Neural progenitor cell (in vitro differentiated cells): Measurements from ENCODE around the gene BCL2L14.

Source experiments
- EZH2 ChIP-seq: fragments of 200-600 bp; sonication (generic); IDR thresholded peaks from 2 replicates; pipeline ENCODE4 v1.6.1; 2017; ENCODE audit warnings: antibody characterized with exemption, mild to moderate bottlenecking, moderate library complexity
- EZH2phosphoT487 ChIP-seq: fragments of 200-600 bp; sonication (generic); IDR thresholded peaks from 2 replicates; pipeline ENCODE4 v1.6.1; 2017; ENCODE audit warnings: antibody characterized with exemption
- TF ChIP-seq, protein P1 (sequence below): fragments of 200-600 bp; sonication (generic); IDR thresholded peaks from 2 replicates; pipeline ENCODE4 v1.5.1; 2017; ENCODE audit warnings: antibody characterized with exemption, mild to moderate bottlenecking

DNA sequence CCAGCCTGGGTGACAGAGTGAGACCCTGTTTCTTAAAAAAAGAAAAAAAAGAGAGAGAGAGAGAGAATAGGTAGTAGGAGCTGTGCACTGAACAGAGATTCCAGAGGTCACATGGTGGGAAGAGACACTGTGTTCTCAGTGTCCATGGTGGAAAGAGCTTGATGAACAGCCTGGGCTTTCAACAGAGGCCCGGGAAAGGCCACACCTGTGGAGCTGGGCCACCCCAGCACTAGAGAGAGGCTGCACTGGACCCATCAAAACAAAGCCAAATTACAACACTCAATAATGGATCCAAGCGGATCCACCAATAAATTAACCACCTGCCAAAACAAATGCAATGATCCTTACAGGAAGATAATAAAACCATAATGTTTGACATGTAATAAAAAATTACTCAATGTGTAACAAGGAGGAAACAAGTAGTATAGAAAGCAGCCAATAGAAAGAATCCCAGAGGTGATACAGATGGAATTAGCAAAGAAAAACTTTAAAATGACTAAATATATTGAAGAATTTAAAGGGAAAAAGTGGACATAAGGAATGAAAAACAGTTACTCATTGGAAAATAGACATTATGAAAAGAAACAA, 44.8 kb upstream of the BCL2L14 start:
- TF ChIP-seq, protein P1, sequence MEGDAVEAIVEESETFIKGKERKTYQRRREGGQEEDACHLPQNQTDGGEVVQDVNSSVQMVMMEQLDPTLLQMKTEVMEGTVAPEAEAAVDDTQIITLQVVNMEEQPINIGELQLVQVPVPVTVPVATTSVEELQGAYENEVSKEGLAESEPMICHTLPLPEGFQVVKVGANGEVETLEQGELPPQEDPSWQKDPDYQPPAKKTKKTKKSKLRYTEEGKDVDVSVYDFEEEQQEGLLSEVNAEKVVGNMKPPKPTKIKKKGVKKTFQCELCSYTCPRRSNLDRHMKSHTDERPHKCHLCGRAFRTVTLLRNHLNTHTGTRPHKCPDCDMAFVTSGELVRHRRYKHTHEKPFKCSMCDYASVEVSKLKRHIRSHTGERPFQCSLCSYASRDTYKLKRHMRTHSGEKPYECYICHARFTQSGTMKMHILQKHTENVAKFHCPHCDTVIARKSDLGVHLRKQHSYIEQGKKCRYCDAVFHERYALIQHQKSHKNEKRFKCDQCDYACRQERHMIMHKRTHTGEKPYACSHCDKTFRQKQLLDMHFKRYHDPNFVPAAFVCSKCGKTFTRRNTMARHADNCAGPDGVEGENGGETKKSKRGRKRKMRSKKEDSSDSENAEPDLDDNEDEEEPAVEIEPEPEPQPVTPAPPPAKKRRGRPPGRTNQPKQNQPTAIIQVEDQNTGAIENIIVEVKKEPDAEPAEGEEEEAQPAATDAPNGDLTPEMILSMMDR, result no peak
- TF ChIP-seq EZH2 (no peak), EZH2phosphoT487 (no peak)
